ENCODE results near the gene MAGEB2. TPM values are rescaled to one million over a fixed set of nuclear protein-coding genes. Genes with fewer than 3 reads are reported as not detected.
"Not testable (repeated sequence)": the region's sequence is repeated elsewhere in the genome, so short reads cannot be mapped to it uniquely, and the experiment has no call there.

MAGEB2 gene
- total and polyA plus RNA-seq, 10 of the 15 experiments (the other 5 are each of a cell fraction or from before 2014, with no cell fraction given), result not detected

DNA sequence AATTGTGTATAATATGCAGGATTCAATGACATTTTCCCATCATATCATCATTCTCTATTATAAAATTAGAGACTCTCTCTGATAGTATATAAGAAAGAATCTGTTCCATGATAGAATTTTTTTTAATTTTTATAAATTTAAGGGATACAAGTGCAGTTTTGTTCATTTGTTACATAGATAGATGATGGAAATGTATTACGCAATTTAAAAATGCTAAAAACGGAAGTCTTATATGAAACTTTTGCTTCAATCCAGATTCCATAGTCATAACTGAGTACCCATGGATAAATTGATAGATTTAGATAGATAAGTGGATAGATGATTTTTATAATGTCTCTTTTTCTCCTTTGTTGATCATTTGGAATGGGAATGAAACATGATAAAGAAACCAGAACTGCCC is 24.9 kb upstream of the MAGEB2 start (continued):
- TF ChIP-seq NFXL1 (IDR thresholded peaks at IDR 0.05; ENCODE audit: borderline replicate concordance) (no peak), ZBED1 (IDR thresholded peaks at IDR 0.05; ENCODE audit: borderline replicate concordance) (no peak)

DNA sequence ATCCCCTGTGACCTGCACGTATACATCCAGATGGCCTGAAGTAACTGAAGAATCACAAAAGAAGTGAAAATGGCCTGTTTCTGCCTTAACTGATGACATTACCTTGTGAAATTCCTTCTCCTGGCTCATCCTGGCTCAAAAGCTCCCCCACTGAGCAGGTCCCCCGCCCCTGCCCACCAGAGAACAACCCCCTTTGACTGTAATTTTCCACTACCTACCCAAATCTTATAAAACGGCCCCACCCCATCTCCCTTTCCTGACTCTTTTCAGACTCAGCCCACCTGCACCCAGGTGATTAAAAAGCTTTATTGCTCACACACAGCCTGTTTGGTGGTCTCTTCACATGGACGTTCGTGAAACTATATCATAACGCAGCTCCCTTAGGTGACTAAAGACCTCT is 21.5 kb upstream of the MAGEB2 start:
- DNase-seq (ENCODE audit: low read depth, low spot score); intact Hi-C loops (cut with micrococcal nuclease; ENCODE audit: unreplicated experiment); POLR2A ChIA-PET; ATAC-seq; in situ Hi-C loops (cut with MboI); H4K20me1 ChIP-seq (ENCODE audit: control insufficient read depth, insufficient read depth); H3K79me2 ChIP-seq (ENCODE audit: control insufficient read depth, insufficient read depth, low read length); SMC1A ChIA-PET (ENCODE audit: uncharacterized antibody, unreplicated experiment); H3K36me3 ChIP-seq (ENCODE audit: control insufficient read depth in 2 of 2, insufficient read depth in 2 of 2, low read length in 1 of 2); H3K4me1 ChIP-seq (ENCODE audit: control insufficient read depth, insufficient read depth, low read length); BruUV-seq (replicated peaks); H3K27ac ChIP-seq (ENCODE audit: control insufficient read depth, insufficient read depth); H3K4me2 ChIP-seq (ENCODE audit: control insufficient read depth, insufficient read depth); RAD21 ChIA-PET (ENCODE audit: unreplicated experiment); CTCF ChIA-PET; H3K27me3 ChIP-seq (replicated peaks in 1 of 2; ENCODE audit: control insufficient read depth in 2 of 2, insufficient read depth in 2 of 2, low read length in 1 of 2); FAIRE-seq; H3K9me3 ChIP-seq (replicated peaks; ENCODE audit: control insufficient read depth, insufficient read depth, low read length); H3K9ac ChIP-seq (ENCODE audit: control insufficient read depth, insufficient read depth, low read length); H2AFZ ChIP-seq (ENCODE audit: control insufficient read depth, low read depth, low read length); H3K4me3 ChIP-seq: not testable (repeated sequence)
- 34% methylated on average over 5 of the region's 6 CpGs for WGBS (ENCODE audit: insufficient coverage, insufficient replicate concordance, low lambda C conversion rate, missing lambda C conversion rate)

DNA sequence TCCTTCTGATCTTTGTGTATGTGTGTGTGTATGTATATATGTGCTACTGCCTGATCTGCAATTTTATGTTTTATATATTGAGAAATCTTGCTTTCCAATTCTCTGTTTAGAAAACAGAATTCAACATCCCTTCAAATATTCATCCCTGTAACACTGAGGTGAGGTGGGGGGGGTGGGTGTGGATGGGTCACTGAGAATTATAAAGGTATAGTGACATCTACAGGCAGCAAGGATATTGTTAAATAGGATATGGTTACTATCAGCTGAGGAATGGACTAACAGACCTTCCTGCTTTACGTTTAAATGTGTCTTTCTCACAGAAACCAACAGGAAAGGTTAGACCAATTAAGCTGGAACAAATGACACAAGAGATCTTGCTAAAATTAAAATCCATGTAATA is 19.0 kb upstream of the MAGEB2 start:
- ChIA-PET SMC1A (ENCODE audit: uncharacterized antibody, unreplicated experiment) (interaction anchor here (1.2 kb wide), 1 partner anchor 12 kb away, joined by 7 read pairs; no protein-coding TSS in a partner anchor), RAD21 (ENCODE audit: unreplicated experiment) (interaction anchor here (0.7 kb wide), 1 partner anchor 163 kb away, joined by 3 read pairs; no protein-coding TSS in a partner anchor), CTCF (interaction anchor here (0.8 to 1.4 kb wide), 3 partner anchors 55 to 348 kb away, joined by 3 to 4 read pairs (median 3); no protein-coding TSS in a partner anchor), POLR2A (no interaction called here)
- Histone ChIP-seq H3K27me3 (replicated peaks in 1 of 2; ENCODE audit: control insufficient read depth in 2 of 2, insufficient read depth in 2 of 2, low read length in 1 of 2) (no peaks in the 10 kb centered on the region), H4K20me1 (ENCODE audit: control insufficient read depth, insufficient read depth) (no peaks in the 10 kb centered on the region), H3K9ac (ENCODE audit: control insufficient read depth, insufficient read depth, low read length) (no peak overlapping the region), H3K36me3 (ENCODE audit: control insufficient read depth in 2 of 2, insufficient read depth in 2 of 2, low read length in 1 of 2) (no peaks in the 10 kb centered on the region), H3K9me3 (replicated peaks; ENCODE audit: control insufficient read depth, insufficient read depth, low read length) (no peaks in the 10 kb centered on the region), H3K4me1 (ENCODE audit: control insufficient read depth, insufficient read depth, low read length) (no peaks in the 10 kb centered on the region), H3K27ac (ENCODE audit: control insufficient read depth, insufficient read depth) (no peak overlapping the region), H3K4me2 (ENCODE audit: control insufficient read depth, insufficient read depth) (no peak overlapping the region), H3K79me2 (ENCODE audit: control insufficient read depth, insufficient read depth, low read length) (no peaks in the 10 kb centered on the region), H3K4me3 (no peak overlapping the region), H2AFZ (ENCODE audit: control insufficient read depth, low read depth, low read length) (no peak overlapping the region)
- BruUV-seq (replicated peaks), result no TSS peak
- in situ Hi-C loops (cut with MboI), result no loop called here
- no peak for DNase-seq (ENCODE audit: low read depth, low spot score)
- 0% methylated on average over 1 of the region's 1 CpG for WGBS (ENCODE audit: insufficient coverage, insufficient replicate concordance, low lambda C conversion rate, missing lambda C conversion rate)
- intact Hi-C loops (cut with micrococcal nuclease; ENCODE audit: unreplicated experiment), result no loop called here
- ATAC-seq, result peak; percentile 68
- no peak for FAIRE-seq
- TF ChIP-seq RAD21 (IDR thresholded peaks at IDR 0.05; ENCODE audit: insufficient read depth, low read depth, low read length) (0 out of 2 replicates have a peak, but pooled peaks have one; percentile 15), CBX3 (IDR thresholded peaks at IDR 0.05; ENCODE audit: borderline replicate concordance, low read depth) (no peak), RFX5 (IDR thresholded peaks at IDR 0.05; ENCODE audit: low read depth, low read length) (no peak), PAX8 (IDR thresholded peaks at IDR 0.05) (no peak), KAT2A (conservative IDR thresholded peaks at IDR 0.05; ENCODE audit: control insufficient read depth, low read depth, low read length) (no peak), NFYA (IDR thresholded peaks at IDR 0.05; ENCODE audit: borderline replicate concordance, low read depth, low read length) (no peak), NFIC (IDR thresholded peaks at IDR 0.05; ENCODE audit: low read depth, low read length) (no peak), ZNF217 (IDR thresholded peaks at IDR 0.05) (no peak)
- TF ChIP-seq, protein P1, sequence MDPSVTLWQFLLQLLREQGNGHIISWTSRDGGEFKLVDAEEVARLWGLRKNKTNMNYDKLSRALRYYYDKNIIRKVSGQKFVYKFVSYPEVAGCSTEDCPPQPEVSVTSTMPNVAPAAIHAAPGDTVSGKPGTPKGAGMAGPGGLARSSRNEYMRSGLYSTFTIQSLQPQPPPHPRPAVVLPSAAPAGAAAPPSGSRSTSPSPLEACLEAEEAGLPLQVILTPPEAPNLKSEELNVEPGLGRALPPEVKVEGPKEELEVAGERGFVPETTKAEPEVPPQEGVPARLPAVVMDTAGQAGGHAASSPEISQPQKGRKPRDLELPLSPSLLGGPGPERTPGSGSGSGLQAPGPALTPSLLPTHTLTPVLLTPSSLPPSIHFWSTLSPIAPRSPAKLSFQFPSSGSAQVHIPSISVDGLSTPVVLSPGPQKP (IDR thresholded peaks at IDR 0.05; ENCODE audit: low read depth, low read length), result no peak
- TF ChIP-seq, protein P2, sequence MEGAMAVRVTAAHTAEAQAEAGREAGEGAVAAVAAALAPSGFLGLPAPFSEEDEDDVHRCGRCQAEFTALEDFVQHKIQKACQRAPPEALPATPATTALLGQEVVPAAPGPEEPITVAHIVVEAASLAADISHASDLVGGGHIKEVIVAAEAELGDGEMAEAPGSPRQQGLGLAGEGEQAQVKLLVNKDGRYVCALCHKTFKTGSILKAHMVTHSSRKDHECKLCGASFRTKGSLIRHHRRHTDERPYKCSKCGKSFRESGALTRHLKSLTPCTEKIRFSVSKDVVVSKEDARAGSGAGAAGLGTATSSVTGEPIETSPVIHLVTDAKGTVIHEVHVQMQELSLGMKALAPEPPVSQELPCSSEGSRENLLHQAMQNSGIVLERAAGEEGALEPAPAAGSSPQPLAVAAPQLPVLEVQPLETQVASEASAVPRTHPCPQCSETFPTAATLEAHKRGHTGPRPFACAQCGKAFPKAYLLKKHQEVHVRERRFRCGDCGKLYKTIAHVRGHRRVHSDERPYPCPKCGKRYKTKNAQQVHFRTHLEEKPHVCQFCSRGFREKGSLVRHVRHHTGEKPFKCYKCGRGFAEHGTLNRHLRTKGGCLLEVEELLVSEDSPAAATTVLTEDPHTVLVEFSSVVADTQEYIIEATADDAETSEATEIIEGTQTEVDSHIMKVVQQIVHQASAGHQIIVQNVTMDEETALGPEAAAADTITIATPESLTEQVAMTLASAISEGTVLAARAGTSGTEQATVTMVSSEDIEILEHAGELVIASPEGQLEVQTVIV (IDR thresholded peaks at IDR 0.05; ENCODE audit: borderline replicate concordance, partially characterized antibody), result no peak
- TF ChIP-seq, protein P3, sequence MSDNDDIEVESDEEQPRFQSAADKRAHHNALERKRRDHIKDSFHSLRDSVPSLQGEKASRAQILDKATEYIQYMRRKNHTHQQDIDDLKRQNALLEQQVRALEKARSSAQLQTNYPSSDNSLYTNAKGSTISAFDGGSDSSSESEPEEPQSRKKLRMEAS (IDR thresholded peaks at IDR 0.05; ENCODE audit: low read depth, low read length), result no peak

Measured in GM12878 (cell line).